Activated CD8-positive, alpha-beta T cell treated with anti-CD3 and anti-CD28 coated beads, Interleukin-2, amount 10 ng/mL, durations not matched to agents 7 days and 5 days (primary cell): Measurements from ENCODE around the gene LRCOL1. TPM values are rescaled to one million over a fixed set of nuclear protein-coding genes. Genes with fewer than 3 reads are reported as not detected.

Experiments used
- ATAC-seq: fragments of 150-1000 bp; cut with Tn5 transposase; one replicate; pipeline ENCODE4 v1.10.0; 2021; ENCODE audit warnings: moderate library complexity
- CTCF ChIA-PET: fragments of 350-600 bp; sonication (Branson Sonifier 250); formaldehyde crosslinking; loops from one replicate; lab custom pipeline; 2021; ENCODE audit warnings: antibody characterized with exemption; lab: Charles Lee
- POLR2A ChIA-PET: fragments of 350-600 bp; sonication (Branson Sonifier 250); formaldehyde crosslinking; loops from one replicate; lab custom pipeline; 2021; ENCODE audit warnings: antibody characterized with exemption; lab: Charles Lee
- DNase-seq: peaks from one replicate; pipeline ENCODE4 v3.0.0-alpha.2; 2020
- H3K27ac Mint-ChIP-seq: one replicate; pipeline ENCODE4 v1.8.0; 2021; ENCODE audit warnings: mild to moderate bottlenecking, mixed read lengths
- H3K27me3 Mint-ChIP-seq: one replicate; pipeline ENCODE4 v1.8.0; 2021; ENCODE audit warnings: low read depth, mixed read lengths
- H3K36me3 Mint-ChIP-seq: one replicate; pipeline ENCODE4 v1.8.0; 2021; ENCODE audit warnings: low read depth, mixed read lengths
- H3K4me1 Mint-ChIP-seq: one replicate; pipeline ENCODE4 v1.8.0; 2021; ENCODE audit warnings: low read depth, mixed read lengths
- H3K4me3 Mint-ChIP-seq: one replicate; pipeline ENCODE4 v1.8.0; 2021; ENCODE audit warnings: mild to moderate bottlenecking, mixed read lengths
- H3K9me3 Mint-ChIP-seq: one replicate; pipeline ENCODE4 v1.8.0; 2022; ENCODE audit warnings: mixed read lengths; ENCODE audit not compliant: insufficient read depth
- total RNA-seq, 2 experiments: library from RNA; stranded (reverse); gene quantifications; one replicate each; pipeline ENCODE4 v1.2.3, GENCODE V29; 2021

Gene LRCOL1
- total RNA-seq, 2 experiments from 2014 or later, result not detected

- Mint-ChIP-seq H3K9me3 (no peaks in the 10 kb centered on the region), H3K4me1 (peaks cover 11% of the 10 kb centered on the region)
Measured at GRCh38 chr12:132633398-132633797, 23.0 kb upstream of the LRCOL1 start.

GRCh38 chr12:132632521-132633228 is 22.3 kb upstream of the LRCOL1 start:
- POLR2A ChIA-PET, result no interaction called here
- CTCF ChIA-PET, result interaction anchor here (0.6 kb wide), 1 partner anchor 18 kb away, joined by 3 read pairs; no protein-coding TSS in a partner anchor
- ATAC-seq, result no peak
- no peak for DNase-seq
- no peaks in the 10 kb centered on the region for H3K9me3 Mint-ChIP-seq
- peaks cover 6% of the 10 kb centered on the region for H3K4me1 Mint-ChIP-seq
- H3K36me3 Mint-ChIP-seq, result peaks cover 80% of the 10 kb centered on the region
- no peak overlapping the region for H3K4me3 Mint-ChIP-seq
- H3K27ac Mint-ChIP-seq, result no peak overlapping the region
- no peaks in the 10 kb centered on the region for H3K27me3 Mint-ChIP-seq

More at GRCh38 chr12:132633398-132633797, 23.0 kb upstream of the LRCOL1 start:
- no peak for ATAC-seq
- Mint-ChIP-seq H3K27ac (no peak overlapping the region), H3K36me3 (peaks cover 83% of the 10 kb centered on the region), H3K4me3 (no peak overlapping the region), H3K27me3 (no peaks in the 10 kb centered on the region)
- ChIA-PET CTCF (no interaction called here), POLR2A (no interaction called here)
- DNase-seq, result no peak

GRCh38 chr12:132631666-132632065 is 21.3 kb upstream of the LRCOL1 start:
- Mint-ChIP-seq H3K27ac (no peak overlapping the region), H3K4me3 (no peak overlapping the region), H3K36me3 (peaks cover 72% of the 10 kb centered on the region), H3K27me3 (no peaks in the 10 kb centered on the region), H3K9me3 (no peaks in the 10 kb centered on the region), H3K4me1 (no peaks in the 10 kb centered on the region)
- no peak for ATAC-seq
- ChIA-PET POLR2A (no interaction called here), CTCF (interaction anchor here (0.6 kb wide), 1 partner anchor 17 kb away, joined by 3 read pairs; no protein-coding TSS in a partner anchor)
- no peak for DNase-seq

- CTCF ChIA-PET, result interaction anchor here (1.1 kb wide), 1 partner anchor 8 kb away, joined by 3 read pairs; no protein-coding TSS in a partner anchor
- H3K4me1 Mint-ChIP-seq, result no peaks in the 10 kb centered on the region
Measured at GRCh38 chr12:132630672-132631071, 20.3 kb upstream of the LRCOL1 start.

GRCh38 chr12:132629330-132629729 is 18.9 kb upstream of the LRCOL1 start:
- DNase-seq (no peak), ATAC-seq (no peak)
- Mint-ChIP-seq H3K27ac (no peak overlapping the region), H3K4me1 (no peaks in the 10 kb centered on the region), H3K4me3 (no peak overlapping the region), H3K9me3 (no peaks in the 10 kb centered on the region), H3K27me3 (no peaks in the 10 kb centered on the region), H3K36me3 (peaks cover 62% of the 10 kb centered on the region)
- ChIA-PET CTCF (interaction anchor here (1.6 to 1.7 kb wide), 2 partner anchors 9 to 15 kb away, joined by 5 to 8 read pairs; no protein-coding TSS in a partner anchor), POLR2A (no interaction called here)

More at GRCh38 chr12:132630672-132631071, 20.3 kb upstream of the LRCOL1 start:
- Mint-ChIP-seq H3K4me3 (no peak overlapping the region), H3K36me3 (peaks cover 68% of the 10 kb centered on the region), H3K9me3 (no peaks in the 10 kb centered on the region), H3K27ac (no peak overlapping the region), H3K27me3 (no peaks in the 10 kb centered on the region)
- DNase-seq (no peak), ATAC-seq (no peak)
- POLR2A ChIA-PET, result no interaction called here

- Mint-ChIP-seq H3K4me1 (peaks cover 4% of the 10 kb centered on the region), H3K27ac (no peak overlapping the region), H3K4me3 (no peak overlapping the region), H3K36me3 (peaks cover 34% of the 10 kb centered on the region), H3K27me3 (peaks cover 1% of the 10 kb centered on the region), H3K9me3 (no peaks in the 10 kb centered on the region)
- no peak for DNase-seq
- no peak for ATAC-seq
- CTCF ChIA-PET, result no interaction called here
- POLR2A ChIA-PET, result no interaction called here
Measured at GRCh38 chr12:132625731-132626430, 15.5 kb upstream of the LRCOL1 start.

GRCh38 chr12:132624910-132625630 is 14.7 kb upstream of the LRCOL1 start:
- peaks cover 2% of the 10 kb centered on the region for H3K27me3 Mint-ChIP-seq
- peaks cover 4% of the 10 kb centered on the region for H3K4me1 Mint-ChIP-seq
- no peak for DNase-seq
- peaks cover 26% of the 10 kb centered on the region for H3K36me3 Mint-ChIP-seq
- H3K9me3 Mint-ChIP-seq, result no peaks in the 10 kb centered on the region
- no peak overlapping the region for H3K27ac Mint-ChIP-seq
- no peak overlapping the region for H3K4me3 Mint-ChIP-seq
- ChIA-PET POLR2A (interaction anchor here (0.5 kb wide), 1 partner anchor 16 kb away, joined by 3 read pairs; no protein-coding TSS in a partner anchor), CTCF (no interaction called here)
- peak; percentile 21 for ATAC-seq

GRCh38 chr12:132624186-132624855 is 13.9 kb upstream of the LRCOL1 start:
- H3K36me3 Mint-ChIP-seq, result peaks cover 19% of the 10 kb centered on the region
- no peak for DNase-seq
- peaks cover 4% of the 10 kb centered on the region for H3K4me1 Mint-ChIP-seq
- ATAC-seq, result no peak
- no peaks in the 10 kb centered on the region for H3K9me3 Mint-ChIP-seq
- no peak overlapping the region for H3K4me3 Mint-ChIP-seq
- CTCF ChIA-PET, result no interaction called here
- H3K27me3 Mint-ChIP-seq, result peaks cover 2% of the 10 kb centered on the region
- POLR2A ChIA-PET, result interaction anchor here (0.5 kb wide), 1 partner anchor 15 kb away, joined by 3 read pairs; no protein-coding TSS in a partner anchor
- H3K27ac Mint-ChIP-seq, result no peak overlapping the region

- no peak overlapping the region for H3K27ac Mint-ChIP-seq
- DNase-seq, result no peak
- CTCF ChIA-PET, result no interaction called here
Measured at GRCh38 chr12:132623072-132623869, 12.9 kb upstream of the LRCOL1 start.

GRCh38 chr12:132622437-132623071 is 12.2 kb upstream of the LRCOL1 start:
- Mint-ChIP-seq H3K36me3 (peaks cover 15% of the 10 kb centered on the region), H3K27me3 (peaks cover 9% of the 10 kb centered on the region), H3K4me1 (peaks cover 4% of the 10 kb centered on the region), H3K9me3 (peaks cover 7% of the 10 kb centered on the region), H3K27ac (peak overlapping the region; percentile 15), H3K4me3 (no peak overlapping the region)
- DNase-seq (no peak), ATAC-seq (no peak)
- POLR2A ChIA-PET, result no interaction called here
- CTCF ChIA-PET, result no interaction called here

More at GRCh38 chr12:132623072-132623869, 12.9 kb upstream of the LRCOL1 start:
- peaks cover 13% of the 10 kb centered on the region for H3K36me3 Mint-ChIP-seq
- no peak for ATAC-seq
- H3K27me3 Mint-ChIP-seq, result peaks cover 2% of the 10 kb centered on the region
- POLR2A ChIA-PET, result no interaction called here
- no peaks in the 10 kb centered on the region for H3K9me3 Mint-ChIP-seq
- H3K4me1 Mint-ChIP-seq, result peaks cover 4% of the 10 kb centered on the region
- H3K4me3 Mint-ChIP-seq, result no peak overlapping the region
